ENCODE results near the gene SENP8.

- TF ChIP-seq, protein P1, sequence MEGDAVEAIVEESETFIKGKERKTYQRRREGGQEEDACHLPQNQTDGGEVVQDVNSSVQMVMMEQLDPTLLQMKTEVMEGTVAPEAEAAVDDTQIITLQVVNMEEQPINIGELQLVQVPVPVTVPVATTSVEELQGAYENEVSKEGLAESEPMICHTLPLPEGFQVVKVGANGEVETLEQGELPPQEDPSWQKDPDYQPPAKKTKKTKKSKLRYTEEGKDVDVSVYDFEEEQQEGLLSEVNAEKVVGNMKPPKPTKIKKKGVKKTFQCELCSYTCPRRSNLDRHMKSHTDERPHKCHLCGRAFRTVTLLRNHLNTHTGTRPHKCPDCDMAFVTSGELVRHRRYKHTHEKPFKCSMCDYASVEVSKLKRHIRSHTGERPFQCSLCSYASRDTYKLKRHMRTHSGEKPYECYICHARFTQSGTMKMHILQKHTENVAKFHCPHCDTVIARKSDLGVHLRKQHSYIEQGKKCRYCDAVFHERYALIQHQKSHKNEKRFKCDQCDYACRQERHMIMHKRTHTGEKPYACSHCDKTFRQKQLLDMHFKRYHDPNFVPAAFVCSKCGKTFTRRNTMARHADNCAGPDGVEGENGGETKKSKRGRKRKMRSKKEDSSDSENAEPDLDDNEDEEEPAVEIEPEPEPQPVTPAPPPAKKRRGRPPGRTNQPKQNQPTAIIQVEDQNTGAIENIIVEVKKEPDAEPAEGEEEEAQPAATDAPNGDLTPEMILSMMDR (IDR thresholded peaks at IDR 0.05) = no peak
- TF ChIP-seq POLR2A (IDR thresholded peaks at IDR 0.05) = no peak
These were observed 23.2 kb downstream of the SENP8 start for GRCh38 chr15:72141171-72142084.
